HG03457 (cell line): ENCODE data around the gene NME8.
A peak's percentile ranks its signal among the peaks of the same experiment; 100 is the strongest.

Source experiments
- ATAC-seq: cut with Tn5 transposase; IDR thresholded peaks from one replicate; pipeline ENCODE4 v1.9.1; 2021; ENCODE audit warnings: moderate number of reproducible peaks; ENCODE audit not compliant: unreplicated experiment

NME8 gene

DNA sequence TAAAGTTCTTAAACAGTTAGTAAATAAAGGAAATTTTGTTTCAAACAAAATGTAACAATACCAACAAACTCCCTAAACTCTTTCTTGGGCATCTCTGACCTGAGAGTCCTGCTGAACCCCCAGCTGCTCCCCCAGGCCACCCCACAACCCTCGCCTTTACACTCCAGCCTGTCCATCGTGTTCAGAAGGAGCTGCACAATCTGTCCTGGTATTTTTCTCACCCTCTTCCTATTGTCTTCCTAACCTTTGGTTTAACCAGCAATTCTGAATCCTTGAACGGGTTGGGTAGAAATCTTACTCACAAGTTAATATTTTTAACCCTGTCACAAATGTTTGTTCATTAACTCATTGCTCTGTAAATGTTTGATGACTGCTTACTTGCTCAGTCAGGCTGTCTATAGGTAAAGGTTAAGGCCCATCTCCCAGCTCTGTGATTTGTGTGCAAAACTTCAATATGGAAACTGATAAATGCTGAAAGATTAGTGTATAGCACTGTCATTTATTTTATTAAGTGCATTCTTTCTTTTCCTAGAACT lies 51.4 kb downstream of the NME8 start:
- no peak for ATAC-seq

DNA sequence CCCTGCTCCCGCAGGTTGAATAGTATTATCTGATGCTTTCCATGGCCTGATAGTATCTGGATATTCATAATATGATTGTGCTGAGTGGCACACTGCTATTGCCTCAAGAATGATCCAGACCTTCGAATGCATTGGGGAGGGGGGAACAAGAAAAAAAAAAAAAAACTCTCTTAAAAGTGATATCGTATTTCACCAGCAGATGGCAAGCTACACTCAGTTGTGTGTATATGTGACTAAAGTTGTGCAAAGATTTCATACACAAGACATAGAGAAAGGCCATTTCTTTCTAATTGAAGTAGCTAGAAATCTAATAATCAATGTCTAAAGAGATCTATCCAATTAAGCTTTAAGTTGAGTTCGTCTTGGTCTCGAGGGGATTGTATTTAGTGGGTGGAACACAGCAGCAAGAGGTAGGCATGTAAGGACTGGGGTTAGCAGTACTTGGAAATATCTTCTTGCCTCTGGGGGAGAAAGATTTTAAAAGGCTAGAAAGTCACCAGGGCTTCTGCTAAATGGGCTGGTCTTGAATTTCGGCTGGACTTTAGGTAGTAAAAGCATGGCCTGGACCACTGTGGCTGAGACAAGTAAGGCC lies 52.9 kb downstream of the NME8 start:
- no peak for ATAC-seq

DNA sequence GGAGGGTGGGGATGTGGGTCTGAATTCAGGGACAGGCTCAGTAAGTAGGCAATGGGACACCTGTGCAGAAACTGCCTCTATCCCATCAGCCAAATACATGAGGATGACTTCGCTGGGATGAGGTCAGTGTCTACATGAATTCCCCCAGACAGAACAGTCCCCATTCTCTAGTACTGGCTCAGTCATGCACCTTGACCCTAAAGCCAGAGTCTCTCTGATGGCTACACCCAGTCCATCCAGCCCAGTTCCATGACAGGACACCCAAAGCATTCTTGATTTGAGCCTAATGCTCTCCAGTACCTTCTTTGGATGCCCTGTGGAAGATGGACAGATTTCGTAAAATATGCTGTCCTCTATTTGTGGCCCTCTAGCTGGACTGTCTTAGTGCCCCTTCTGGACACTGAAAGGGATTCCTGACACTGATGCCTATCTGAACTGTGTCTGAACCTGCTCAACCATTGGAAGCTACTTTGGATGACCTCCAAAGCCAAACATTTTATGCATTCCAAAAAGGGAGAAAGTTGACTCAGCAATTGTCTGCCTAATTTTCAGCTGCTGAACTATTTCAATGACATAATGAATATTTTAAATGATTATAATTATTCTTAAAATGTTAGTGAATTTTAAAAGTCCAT lies 53.6 kb downstream of the NME8 start:
- no peak for ATAC-seq

DNA sequence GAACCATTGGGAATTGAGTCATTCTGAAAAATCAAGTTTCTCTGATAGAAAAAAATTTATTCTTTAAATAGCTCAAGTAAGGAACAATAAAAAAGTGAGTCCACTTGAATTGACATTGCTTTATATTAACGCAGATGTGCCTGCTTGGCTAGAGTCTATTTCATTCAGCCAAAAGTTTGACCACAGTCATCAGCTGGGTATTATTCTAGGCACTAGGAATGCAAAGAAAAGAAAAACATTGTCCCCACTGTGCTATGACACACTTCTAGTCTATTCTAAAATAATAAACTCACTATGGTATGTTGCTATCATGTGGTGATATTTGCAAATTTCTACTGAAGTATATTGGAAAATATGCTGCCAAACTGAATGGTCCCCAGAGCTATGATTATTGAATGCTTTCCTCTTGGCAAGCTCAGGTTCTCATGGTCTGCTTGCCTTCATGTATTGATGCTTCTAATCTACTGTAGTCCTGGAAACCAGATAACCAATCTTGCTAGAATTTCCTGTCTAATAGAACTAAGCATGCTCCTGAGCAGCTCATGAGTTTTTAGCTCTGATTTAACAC lies 59.9 kb downstream of the NME8 start:
- ATAC-seq = no peak

DNA sequence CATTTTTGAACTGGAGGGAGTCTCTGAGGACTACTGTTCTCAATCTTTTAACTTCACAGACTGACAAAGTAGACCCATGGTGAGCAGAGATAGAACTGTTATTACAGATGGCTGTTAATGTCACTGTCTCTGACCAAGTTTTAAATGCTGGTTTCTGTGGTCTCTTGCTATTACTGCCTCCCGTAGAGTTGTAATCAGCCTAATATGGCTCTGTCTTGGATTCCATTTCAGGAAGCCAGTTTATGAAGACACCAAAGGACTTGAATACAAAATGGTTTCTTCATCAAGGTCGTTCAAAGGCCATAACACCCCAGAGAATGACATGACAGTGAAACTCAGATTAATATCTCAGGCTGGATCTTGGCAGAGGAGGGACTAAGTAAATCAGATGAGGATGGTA lies 64.4 kb downstream of the NME8 start:
- ATAC-seq = no peak

DNA sequence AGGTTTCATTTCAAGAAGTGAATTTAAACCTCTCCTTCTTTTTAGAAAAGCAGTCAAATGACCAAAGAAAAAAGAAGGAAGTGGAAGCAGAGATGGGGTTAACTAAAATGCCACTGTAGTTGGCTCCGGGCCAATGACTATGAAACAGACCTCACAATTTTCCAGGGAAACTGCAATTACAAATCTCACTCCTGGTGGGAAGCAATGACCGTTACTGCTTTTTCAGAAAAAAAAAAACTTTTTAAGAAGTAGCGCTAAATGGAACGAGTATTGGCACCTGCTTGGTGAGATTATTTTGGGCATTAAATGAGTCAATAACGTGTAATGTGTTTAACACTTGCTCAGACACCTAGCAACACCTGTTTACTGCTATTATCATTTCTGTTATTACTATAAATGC lies 67.0 kb downstream of the NME8 start:
- ATAC-seq = no peak

DNA sequence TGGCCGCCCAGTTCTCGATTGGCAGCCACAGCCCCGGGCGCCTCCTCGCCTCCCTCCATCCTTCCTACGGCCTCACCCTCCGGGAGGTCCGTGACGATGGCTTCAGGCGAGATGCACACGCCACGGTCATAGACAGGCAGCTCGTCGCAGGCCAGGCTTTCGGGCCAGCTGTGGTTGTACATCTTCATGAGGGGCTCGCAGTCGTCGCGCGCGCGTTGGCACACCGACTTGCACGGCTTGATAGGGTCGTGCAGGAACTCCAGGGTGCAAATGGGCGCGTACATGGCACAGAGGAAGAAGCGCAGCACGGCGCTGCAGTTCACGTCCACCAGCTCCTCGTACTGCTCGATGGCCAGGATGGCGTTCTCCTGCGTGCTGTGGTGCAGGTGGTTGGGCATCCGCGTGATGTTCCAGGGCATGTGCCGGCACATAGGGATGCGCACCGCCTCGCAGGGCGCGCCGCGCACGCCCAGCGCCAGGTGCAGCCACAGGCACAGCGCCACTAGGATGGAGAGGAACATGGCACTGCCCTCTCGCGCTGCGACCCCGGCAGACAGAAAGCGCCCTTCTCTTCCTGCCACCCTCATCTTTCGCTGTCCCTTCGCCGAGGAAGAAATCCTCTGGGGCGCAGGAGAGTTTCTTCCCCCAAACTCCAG lies 67.7 kb downstream of the NME8 start:
- ATAC-seq = no peak

DNA sequence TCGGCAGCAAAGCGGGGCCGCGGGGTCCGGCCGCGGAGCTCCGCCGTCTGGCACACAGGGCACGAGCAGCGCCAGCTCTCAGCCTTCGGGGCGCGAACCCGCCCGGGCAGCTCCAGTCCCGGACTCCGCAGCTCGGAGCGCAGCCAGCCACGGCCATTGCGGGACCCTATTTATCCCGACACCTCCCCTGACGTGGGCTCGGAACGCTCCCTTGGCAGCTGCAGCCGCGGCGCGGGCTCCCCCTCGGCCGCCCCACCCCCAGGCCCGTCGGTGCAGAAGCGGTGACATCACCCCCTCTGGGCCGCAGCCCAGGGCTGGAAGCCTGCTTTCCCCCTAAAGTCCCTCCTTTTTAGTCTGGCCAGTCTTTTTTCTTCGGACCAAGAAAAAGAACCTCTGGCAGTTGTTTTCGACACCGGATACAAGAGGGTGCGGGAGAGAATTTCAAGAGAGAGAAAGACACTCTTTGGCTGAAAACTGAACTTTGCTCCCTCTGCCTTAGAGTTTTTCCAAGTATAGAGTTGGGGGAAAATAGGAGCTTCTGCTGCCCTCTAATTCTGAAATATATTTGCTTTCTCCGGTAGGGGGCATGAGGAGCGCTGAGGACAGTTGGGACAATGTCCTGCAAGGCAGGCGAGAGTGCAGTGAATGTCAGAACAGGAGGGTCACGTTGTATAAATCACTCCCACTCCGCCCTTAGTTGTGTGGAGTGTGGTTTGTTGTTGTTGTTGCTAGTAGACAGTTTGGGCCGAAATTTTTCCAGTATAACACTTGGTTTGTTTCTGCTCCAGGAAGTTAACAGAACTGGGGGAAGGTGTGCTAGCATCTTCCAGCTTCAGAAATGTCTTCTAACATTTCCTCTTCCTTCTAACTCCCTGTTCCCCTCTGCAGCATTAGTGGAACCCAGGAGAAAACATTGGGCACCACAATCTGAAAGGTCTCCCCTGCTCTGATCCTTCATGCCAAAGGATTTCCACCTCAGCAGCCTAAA lies 68.6 kb downstream of the NME8 start, which contains the start of gene SFRP4:
SFRP4 (minus strand) TSS at position 145 of the 988 bp plus-strand sequence. CDS start 280 bp downstream, outside the sequence.
- no peak for ATAC-seq

DNA sequence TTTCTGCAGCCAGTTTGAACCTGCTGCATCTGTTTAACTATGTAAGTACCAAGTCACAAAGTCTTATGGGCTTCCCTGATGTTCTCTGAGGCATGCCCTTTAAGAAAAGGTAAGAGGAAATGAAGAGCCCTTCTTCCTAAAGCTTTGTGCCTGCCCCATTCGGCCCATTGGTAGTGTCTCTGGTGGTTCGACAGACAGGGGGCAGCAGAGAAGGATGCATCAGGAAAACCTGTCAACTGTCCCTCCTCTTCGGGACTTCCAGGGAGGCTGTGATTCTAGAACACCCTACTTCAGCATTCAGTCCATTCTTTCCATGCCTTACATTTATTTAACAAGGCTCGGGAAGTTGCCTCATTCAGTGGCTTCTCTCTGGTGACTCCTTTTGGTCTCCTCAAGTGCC lies 70.1 kb downstream of the NME8 start:
- ATAC-seq = no peak

DNA sequence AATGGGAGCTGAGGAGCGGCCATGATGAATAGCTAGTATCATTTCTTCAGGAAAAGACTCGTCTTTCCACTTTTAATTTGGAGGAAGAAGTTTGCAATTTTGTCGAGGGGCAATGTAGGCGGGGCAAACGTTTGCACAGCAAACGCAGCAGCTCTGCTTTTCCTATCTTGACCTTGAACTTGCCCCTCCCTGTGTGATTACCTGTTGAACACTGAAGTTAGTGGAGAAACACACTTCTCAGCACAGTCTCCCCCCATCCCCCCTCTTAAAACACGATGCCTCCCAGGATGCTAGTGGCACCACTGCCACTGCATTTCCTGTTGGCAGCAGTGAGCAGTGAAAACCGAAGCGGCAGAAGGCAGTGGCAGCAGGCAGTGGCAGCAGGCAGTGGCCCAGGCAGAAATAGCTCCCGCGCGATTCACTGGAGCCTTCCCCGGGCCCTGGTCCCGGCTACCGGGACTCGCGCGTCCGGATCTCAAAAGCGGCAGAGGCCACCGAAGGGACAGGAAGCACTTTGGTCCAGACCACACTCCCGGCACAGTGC lies 72.0 kb downstream of the NME8 start, which contains the start of gene EPDR1:
EPDR1 (plus strand) TSS at position 336 of the 544 bp plus-strand sequence. CDS start 300 bp downstream, outside the sequence.
- ATAC-seq = peak; percentile 46

DNA sequence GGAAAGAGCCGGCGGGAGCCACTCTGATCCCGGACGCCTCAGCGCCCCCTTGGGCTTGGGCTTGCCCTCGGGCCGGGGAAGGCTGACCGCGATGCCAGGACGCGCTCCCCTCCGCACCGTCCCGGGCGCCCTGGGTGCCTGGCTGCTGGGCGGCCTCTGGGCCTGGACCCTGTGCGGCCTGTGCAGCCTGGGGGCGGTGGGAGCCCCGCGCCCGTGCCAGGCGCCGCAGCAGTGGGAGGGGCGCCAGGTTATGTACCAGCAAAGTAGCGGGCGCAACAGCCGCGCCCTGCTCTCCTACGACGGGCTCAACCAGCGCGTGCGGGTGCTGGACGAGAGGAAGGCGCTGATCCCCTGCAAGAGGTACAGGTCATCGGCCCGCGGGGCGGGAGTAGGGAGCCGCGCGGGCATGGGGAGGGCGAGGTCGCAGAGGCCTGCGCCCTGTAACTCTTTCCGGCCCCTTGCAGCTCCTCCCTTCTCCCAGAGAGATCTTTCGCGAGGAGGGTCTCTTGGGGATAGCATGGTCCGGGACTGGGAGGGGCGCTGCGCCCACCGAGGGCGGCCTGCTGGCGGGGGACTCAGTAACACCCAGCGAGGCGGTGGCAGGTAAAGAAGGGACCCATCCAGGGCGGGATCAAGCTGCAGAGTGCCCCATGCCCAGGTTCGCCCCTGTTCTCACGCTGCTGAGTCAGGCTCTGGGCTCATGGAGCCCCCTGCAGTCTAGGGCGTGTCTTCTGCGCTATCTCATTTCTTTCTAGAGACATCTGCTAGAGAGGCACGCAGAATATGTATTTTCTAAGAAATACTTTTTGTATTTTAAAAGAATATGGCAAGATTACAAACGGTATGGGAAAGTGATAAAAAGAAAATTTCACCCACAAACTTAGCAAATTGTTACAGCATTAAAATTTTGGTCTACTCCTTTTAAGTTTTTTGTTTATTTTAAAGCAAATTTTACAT lies 72.7 kb downstream of the NME8 start:
- peak; percentile 37 for ATAC-seq

DNA sequence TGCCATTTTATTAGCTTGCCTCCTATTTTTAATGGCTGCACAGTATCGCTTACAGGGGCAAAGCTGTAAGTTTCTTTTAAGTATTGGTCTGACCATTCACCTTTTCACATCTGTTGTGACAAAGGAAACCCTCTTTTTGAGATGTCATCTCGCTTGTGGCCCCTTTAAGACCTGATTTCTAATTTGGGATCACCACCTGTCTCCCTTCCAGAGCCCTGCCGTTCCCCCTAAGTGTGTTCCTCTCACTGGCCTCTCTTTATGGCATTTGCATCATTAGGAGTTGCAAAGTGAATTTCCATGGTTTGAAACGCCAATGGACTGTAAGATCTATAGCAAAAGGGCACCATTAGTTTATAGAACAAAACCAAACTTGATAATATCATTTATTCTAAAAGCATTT lies 73.5 kb downstream of the NME8 start:
- no peak for ATAC-seq

DNA sequence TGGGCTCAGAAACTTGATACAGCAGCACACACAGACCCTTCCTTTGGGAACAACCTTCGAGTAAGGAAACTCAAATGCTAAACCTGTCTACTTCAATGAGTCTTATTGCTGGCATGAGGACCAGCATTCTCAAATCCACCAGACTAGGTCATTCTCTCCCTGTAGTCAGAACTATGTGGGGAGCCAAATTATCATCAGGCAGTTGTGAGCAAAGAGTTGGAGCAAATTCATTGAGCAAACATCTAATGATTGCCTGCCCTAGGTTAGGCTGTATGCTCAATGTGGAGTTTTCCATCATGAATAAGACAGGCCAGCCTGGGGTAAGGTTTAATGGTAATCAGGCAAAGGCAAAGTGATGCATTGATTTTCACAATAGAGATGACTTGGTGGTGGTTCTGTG lies 75.6 kb downstream of the NME8 start:
- ATAC-seq = no peak

DNA sequence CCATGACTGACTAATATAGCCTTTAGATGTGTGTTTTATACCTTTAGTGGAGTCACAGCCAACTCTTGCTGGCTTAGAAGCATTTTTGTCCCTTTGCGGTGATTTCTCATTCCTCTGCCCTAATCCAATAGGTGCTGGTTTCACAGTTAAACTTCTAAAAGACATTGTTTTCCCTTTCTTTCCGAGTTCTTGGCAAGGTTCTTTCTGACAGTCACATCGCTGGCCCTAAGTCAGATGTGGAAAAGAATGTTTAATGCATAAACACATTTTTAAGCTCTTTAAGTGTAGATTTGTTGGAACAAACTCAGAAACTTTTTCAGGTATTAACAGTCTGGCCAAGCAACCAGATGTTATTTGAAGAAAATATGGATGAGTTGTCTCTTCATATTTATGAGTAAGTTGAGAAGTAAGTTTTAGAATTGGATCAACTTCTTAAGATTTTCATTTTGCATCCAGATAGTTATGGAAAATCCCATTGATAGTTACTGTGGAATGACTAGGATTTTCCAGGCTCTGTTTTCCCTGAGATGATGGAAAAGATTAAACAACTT lies 76.2 kb downstream of the NME8 start:
- ATAC-seq = no peak

DNA sequence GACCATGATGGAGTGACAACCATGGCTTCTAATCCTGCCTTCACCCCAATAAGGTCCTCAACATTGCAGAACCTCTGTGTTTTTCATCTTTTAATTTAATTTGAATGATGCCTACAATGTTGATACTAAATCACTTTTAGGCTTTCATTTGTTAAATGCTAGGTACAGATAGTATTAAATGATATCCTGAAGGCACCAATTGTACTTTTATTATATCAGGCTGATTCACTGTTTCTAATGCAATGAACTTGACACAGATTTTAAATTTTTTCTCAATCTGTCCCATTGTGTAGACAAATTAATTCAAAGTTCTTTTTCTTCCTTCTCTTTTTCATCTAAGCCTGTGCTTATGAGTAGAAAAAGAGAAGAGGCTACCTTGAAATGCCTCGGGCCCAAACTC lies 77.2 kb downstream of the NME8 start:
- ATAC-seq = no peak

DNA sequence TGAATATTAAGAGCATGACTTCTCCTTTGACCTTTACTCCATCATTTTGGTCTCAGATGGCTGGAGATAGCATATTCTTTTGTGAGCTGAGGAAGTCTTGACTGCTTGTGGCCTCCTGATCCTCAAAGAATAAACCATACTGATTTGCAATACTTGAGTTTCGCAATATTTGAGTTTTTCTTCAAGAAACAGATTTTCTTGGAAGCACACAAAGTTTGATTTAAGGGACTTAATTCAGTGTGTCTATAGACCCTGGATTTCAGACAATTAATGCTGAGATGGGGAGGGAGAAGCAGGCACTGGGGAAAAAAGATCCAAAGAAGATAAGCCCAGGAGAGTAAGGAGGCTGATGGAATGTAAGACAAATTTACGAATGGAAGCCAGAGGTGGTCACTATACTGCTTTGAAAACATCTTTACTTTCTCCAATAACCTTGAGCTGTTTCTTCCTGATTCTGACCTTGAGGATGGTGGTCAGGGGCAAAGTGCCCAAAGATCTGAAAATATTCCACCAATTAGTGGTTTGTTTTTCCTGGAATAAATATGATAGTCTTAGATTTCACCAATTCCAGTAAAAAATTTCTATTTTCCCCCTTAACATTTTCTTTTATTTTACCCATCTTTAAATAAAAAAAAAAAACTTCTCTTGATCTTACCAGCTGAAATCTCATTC lies 79.5 kb downstream of the NME8 start:
- ATAC-seq = no peak

DNA sequence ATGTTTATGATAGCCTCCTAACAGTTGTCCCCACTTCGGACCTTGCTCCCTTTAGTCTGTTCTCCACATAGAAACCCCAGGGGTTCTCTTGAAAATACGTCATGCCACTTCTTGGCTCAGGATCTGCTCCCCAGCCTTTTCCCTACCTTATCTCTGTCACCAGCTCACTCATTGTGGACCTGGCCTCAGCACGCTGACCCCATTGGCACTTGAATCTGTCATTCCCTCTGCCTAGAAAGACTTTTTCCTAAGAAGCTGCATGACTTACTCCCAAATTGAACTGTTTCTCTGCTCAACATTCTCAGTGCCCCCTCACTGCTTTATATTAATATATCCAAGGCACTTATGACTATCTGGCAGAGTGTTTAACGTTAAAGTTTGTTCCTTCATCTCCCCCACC lies 80.5 kb downstream of the NME8 start:
- no peak for ATAC-seq

DNA sequence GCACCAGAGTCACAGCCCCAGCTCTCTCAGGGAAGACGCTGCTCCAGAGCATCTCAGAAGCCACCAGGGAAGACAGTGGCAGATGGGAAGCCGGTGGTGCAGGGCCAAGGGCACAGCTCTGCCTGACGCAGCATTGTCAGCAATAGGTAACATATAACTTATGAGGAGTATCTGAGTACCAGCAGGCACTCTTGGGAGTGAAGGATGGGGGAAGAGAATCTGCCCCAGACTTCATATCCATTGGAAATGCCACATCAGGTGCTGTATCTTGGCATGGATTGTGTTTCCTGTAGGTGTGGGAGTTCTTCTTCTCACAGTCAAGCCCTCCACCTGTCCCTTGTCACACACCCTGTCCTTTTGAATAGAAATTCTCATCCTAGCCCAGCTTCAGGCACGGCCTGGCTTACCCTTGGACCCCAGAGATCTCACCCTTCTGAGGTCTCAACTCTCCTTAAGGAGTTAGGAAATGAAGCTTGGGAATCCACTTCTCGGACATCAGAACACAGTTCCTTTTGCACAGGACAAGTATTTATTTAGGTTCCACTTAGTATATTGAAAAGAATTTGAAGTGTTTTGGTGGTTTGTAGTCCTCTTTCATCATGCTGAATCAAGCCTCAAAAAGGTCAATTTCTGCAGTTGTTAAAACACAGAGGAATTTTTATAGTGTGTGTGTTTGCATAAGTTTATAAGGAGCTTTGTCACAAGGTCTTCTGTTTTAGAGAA lies 82.0 kb downstream of the NME8 start:
- no peak for ATAC-seq
